GM19395 (cell line): ENCODE results near the gene CD3D.
"Not testable (repeated sequence)": the region's sequence is repeated elsewhere in the genome, so short reads cannot be mapped to it uniquely, and the experiment has no call there.

Experiments
- ATAC-seq: cut with Tn5 transposase; IDR thresholded peaks from one replicate; pipeline ENCODE4 v1.9.1; 2021; ENCODE audit warnings: mild to moderate bottlenecking, moderate library complexity; ENCODE audit not compliant: unreplicated experiment

The CD3D gene

DNA sequence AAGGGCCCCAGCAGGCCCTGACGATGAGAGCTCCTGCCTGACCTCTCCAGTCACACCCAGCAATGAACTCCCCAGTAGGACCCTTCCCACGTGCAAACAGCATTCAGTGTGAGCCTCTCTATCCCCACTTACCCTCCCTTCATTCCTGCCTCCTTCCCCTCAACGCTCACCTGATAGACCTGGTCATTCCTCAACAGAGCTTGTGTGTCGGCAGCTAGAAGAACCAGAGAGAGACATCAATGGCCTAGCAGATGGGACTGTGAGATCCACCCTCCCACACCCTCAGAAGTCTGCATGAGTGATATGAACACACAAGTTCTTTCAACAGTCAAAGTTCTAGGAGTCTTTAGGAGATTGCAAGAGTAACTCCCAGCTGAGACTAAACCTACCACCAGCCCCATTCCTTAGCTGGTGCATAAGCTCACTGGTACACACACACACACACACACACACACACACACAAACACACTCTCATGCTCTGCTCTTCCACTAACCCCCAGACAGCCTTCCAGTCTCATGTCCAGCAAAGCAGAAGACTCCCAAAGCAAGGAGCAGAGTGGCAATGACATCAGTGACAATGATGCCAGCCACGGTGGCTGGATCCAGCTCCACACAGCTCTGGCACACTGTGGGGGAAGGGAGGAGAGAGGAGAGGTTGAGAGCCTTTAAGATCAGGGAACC is 3.1 kb downstream of the CD3D start:
- ATAC-seq: no peak

- no peak for ATAC-seq
Measured at GRCh38 chr11:118338637-118339061, 3.9 kb downstream of the CD3D start.

- no peak for ATAC-seq
Measured at GRCh38 chr11:118334745-118335144, 7.8 kb downstream of the CD3D start.

DNA sequence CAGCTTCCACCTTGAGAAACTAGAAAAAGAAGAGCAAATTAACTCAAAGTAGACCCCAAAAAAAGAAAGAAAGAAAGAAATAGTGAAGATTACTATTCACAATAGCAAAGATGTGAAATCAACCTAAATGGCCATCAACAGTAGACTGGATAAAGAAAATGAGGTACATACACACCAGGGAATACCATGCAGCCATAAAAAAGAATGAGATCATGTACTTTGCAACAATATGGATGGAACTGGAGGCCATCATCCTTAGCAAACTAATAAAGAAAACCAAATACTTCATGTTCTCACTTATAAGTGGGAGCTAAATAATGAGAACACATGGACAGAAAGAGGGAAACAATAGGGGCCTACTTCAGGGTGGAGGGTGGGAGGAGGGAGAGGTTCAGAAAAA is 13.8 kb downstream of the CD3D start:
- ATAC-seq: no peak

DNA sequence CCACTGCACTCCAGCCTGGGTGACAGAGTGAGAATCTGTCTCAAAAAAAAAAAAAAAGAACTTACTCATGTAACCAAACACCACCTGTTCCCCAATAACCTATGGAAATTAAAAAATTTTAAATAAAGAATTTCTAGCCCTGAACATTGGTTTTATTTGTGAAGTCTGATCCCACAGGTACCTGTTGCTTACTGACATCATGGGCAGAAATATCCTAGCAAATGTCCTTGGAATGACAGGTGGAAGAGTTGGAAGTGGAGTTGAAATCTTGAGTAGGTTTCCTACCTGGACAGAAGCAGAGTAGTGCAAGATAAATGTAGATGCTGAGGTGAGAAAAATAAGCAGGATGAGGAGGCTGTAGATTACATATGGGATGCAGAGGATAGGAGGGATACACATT is 17.2 kb downstream of the CD3D start:
- no peak for ATAC-seq

DNA sequence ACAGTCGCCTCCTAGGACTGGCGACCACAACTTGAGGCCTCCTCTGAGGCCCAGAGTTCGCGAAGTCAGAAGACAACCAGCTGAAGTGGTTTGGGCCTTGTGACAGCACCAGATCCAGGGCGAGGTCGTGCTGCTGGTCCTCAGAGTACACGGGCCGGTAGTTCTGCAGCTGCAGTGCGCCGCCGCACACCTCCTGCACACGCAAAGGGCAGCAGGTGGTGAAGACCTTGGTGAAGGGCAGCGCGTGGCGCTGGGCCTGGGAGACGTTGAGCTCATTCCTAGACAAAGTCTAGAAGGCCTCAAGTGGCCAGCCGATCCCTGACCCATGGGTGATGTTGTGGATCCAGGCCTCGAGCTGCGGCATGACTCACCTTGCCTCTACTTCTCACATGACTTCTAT is 19.8 kb downstream of the CD3D start:
- no peak for ATAC-seq

- no peak for ATAC-seq
Measured at GRCh38 chr11:118321386-118322082, 21.0 kb downstream of the CD3D start.

DNA sequence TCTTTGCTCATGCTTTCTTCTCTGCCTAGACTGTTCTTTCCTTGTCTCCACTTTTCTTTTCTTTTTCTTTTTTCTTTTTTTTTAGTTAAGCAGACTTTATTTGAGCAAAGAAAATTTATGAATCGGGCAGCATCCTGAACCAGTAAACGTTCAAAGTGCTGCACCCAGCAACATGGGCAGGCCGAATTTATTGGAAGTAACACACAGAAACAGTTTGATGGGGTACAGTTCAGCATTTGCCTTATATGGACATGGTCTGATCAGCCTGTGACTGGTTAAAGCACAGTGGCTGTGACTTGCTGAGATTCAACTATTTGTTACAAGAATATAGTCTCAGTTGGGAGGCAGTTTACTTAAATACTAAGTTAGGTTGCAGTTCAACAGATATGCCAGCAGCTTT is 22.0 kb downstream of the CD3D start:
- ATAC-seq: no peak

- ATAC-seq: no peak
Measured at GRCh38 chr11:118319337-118319707, 23.2 kb downstream of the CD3D start.

GRCh38 chr11:118318581-118319336 is 23.7 kb downstream of the CD3D start:
- no peak for ATAC-seq

DNA sequence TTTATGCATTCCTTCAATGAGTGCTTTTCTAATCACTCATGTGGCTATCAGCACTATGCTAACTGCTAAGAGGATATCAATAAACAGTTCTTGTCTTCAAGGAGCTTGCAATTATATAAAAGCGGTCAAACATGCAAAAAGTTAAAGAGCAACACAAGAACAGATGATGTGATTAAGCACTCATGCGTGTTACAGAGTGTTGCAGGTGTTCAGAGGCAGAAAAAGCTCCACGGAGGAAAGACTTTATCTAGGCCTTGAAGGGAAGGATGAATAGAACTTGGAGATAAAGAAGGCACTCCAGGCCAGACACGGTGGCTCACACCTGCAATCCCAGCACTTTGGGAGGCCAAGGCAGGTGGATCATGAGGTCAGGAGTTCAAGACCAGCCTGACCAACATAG is 24.4 kb downstream of the CD3D start:
- no peak for ATAC-seq

- ATAC-seq: no peak
Measured at GRCh38 chr11:118314988-118315411, 27.5 kb downstream of the CD3D start.

DNA sequence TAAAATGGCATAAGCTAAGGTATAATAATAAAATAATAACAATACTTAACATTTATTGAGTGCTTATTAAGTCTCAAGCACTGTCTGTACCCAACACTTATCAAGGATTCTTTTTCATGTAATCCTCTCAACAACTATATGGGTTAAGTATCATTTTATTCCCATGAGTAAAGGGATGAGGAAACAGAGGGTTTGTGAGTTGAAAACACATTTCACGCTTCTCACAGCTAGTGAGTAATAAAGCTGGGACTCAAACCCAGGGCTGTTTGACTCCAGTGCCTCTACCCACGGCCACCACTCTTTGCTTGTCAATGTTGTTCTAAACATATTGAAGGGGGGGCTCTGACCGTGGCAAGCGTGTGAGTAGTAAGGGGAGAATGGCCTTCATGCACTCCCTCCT is 29.3 kb downstream of the CD3D start:
- ATAC-seq: no peak

- ATAC-seq: no peak
Measured at GRCh38 chr11:118312328-118312727, 30.2 kb downstream of the CD3D start.

- no peak for ATAC-seq
Measured at GRCh38 chr11:118311518-118311917, 31.0 kb downstream of the CD3D start.

DNA sequence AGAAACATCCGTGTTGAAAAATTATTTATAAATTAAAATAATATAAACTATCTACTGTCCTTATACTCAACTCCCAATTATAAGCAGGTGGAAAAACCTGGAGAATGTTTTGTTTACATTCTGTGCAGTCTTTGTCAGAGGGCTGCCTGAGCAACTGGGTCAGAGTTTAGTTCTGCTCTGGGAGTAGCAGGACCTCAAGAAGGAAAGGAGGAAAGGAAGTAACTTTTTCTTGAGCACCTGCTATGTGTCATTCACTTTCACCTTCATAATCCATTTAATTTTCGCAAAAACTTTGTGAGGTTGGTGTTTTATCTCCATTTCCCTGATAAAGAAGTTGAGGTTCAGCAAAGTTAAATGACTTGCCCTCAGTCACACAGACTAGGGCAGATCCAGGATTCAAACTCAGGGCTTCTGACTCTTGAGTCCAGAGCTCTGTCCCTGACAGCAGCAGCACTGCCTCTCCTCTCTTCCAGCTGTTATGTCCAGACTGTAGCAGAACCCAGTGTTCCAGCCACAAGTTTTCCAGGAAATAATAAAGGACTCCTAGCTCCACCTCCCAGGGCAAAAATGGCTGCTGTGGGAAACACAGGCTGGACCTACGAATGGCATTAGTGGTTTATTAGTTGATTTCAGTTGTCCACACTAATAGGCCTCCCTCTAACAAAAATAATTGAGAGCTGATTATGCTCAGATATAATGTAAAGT is 31.6 kb downstream of the CD3D start:
- no peak for ATAC-seq

DNA sequence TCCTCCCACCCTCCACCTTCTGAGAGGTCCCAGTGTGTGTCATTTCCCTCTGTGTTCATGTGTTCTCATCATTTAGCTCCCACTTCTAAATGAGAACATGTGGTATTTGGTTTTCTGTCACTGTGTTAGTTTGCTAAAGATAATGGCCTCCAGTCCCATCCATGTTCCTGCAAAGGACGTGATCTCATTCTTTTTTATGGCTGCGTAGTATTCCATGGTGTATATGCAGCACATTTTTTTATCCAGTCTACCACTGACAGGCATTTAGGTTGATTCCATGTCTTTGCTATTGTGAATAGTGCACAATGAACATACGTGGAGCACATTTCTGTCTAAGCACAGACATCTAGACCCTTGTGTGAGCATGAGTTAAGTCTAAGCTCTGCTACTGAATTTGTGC is 32.2 kb downstream of the CD3D start:
- no peak for ATAC-seq

- not testable (repeated sequence) for ATAC-seq
Measured at GRCh38 chr11:118308995-118309528, 33.4 kb downstream of the CD3D start.

DNA sequence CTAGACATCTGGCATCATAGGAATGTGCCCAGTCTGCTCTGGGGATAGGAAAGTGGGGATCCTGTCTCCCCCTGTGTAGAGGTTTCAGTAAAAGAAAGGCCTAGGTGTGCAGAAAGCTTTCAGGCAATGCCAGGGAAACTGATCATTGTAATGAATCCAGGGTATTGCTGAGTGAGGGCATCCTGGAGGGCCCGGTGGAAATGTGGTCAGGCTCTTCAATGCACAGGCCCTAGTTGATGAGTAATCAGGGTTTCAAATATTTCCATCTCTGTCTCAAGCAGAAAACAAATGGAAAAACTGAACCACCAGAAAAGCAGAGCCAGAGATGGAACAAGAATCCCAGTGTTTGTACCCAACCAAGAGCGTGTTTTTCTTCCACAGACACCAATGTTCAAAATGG is 35.9 kb downstream of the CD3D start:
- no peak for ATAC-seq

DNA sequence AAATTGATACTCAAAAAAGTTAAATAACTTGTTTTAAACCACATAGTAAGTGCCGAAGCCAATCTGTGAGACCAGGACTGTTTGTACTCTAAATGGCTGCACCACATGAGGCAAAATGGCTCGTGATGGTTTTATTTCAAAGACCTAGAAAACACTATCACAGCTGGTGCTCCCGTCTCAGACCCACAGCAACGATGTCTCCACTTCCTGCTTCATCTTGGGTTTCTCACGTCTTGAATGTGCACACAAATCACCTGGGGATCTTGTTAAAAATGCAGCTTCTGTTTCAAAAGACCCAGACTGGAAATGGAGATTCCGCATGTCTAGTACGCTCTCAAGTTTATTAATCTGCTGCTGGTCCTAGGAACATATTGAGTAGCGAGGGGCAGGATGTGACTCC is 36.8 kb downstream of the CD3D start:
- ATAC-seq: no peak

DNA sequence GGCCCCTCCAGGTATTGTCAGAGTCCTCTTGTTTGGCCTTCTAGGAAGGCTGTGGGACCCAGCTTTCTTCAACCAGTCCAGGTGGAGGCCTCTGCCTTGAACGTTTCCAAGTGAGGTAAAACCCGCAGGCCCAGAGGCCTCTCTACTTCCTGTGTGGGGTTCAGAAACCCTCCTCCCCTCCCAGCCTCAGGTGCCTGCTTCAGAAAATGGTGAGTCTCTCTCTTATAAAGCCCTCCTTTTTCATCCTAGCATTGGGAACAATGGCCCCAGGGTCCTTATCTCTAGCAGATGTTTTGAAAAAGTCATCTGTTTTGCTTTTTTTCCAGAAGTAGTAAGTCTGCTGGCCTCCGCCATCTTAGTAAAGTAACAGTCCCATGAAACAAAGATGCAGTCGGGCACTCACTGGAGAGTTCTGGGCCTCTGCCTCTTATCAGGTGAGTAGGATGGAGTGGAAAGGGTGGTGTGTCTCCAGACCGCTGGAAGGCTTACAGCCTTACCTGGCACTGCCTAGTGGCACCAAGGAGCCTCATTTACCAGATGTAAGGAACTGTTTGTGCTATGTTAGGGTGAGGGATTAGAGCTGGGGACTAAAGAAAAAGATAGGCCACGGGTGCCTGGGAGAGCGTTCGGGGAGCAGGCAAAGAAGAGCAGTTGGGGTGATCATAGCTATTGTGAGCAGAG is 37.8 kb downstream of the CD3D start, which contains the start of gene CD3E:
Gene CD3E, plus strand, starts transcription at position 163 of the 681 bp plus-strand sequence. Its CDS starts 223 bp downstream, at position 386.
- no peak for ATAC-seq
